Endothelial cell of umbilical vein (primary cell): ENCODE results near the gene MS4A8. TPM values are rescaled to one million over a fixed set of nuclear protein-coding genes. Genes with fewer than 3 reads are reported as not detected.

Experiments
- BruUV-seq: library from RNA; stranded (reverse); fragments of 400-500 nt; replicated peaks from 2 replicates; lab custom pipeline; 2021; lab: Mats Ljungman, UMichigan
- CTCF ChIA-PET: fragments of 300-600, 350-600 bp; sonication (Branson Sonifier 250); formaldehyde crosslinking; loops from one replicate; lab custom pipeline; 2021; ENCODE audit warnings: antibody characterized with exemption, inconsistent platforms; lab: Charles Lee
- POLR2A ChIA-PET: fragments of 300-600, 350-600 bp; sonication (Branson Sonifier 250); formaldehyde crosslinking; loops from one replicate; lab custom pipeline; 2021; ENCODE audit warnings: antibody characterized with exemption, inconsistent platforms; lab: Charles Lee
- DNase-seq: peaks from one replicate; pipeline ENCODE4 v3.0.0-alpha.2; 2011; ENCODE audit warnings: low read depth, low spot score
- FAIRE-seq: peaks from 2 replicates; lab custom pipeline; 2011; peaks lifted over from hg19 to GRCh38; lab: Jason Lieb, UNC
- H2AFZ ChIP-seq: 2 replicates; pipeline ENCODE4 v1.6.0; 2012; ENCODE audit warnings: low read depth, low read length, control low read depth, inconsistent platforms
- H3K27ac ChIP-seq: 2 replicates; pipeline ENCODE4 v1.5.1; 2011; ENCODE audit warnings: low read depth, mild to moderate bottlenecking, control low read depth, low read length, moderate library complexity; ENCODE audit not compliant: insufficient read depth
- H3K27me3 ChIP-seq, 2 experiments: 2 replicates each; pipeline versions ENCODE4 v1.6.0 to v1.6.1; 2011; ENCODE audit warnings: low read length in 2 of 2, mixed read lengths in 1 of 2; ENCODE audit not compliant: control insufficient read depth in 2 of 2, insufficient read depth in 2 of 2
- H3K36me3 ChIP-seq, 2 experiments: 2 replicates in 1 of 2; 3 replicates in 1 of 2; pipeline ENCODE4 v1.5.1; 2011; ENCODE audit warnings: low read length in 2 of 2, mild to moderate bottlenecking in 1 of 2, moderate library complexity in 1 of 2; ENCODE audit not compliant: control insufficient read depth in 2 of 2, insufficient read depth in 2 of 2; ENCODE audit errors: extremely low read depth in 1 of 2
- H3K4me1 ChIP-seq: 3 replicates; pipeline ENCODE4 v1.5.1; 2011; ENCODE audit warnings: mild to moderate bottlenecking, low read length; ENCODE audit not compliant: control insufficient read depth, insufficient read depth; ENCODE audit errors: extremely low read depth
- H3K4me2 ChIP-seq: 2 replicates; pipeline ENCODE4 v1.6.1; 2011; ENCODE audit warnings: low read length, control low read depth, mixed read lengths; ENCODE audit not compliant: insufficient read depth
- H3K4me3 ChIP-seq, 3 experiments: fragments of 200-600 bp in 1 of 3; sonication (generic), shearing (Covaris generic) in 1 of 3; replicated peaks in 1 of 3; 2 replicates each; pipeline ENCODE4 v1.5.1; 2011 to 2016; ENCODE audit warnings: control low read depth in 3 of 3, low read length in 3 of 3, mild to moderate bottlenecking in 2 of 3, inconsistent platforms in 1 of 3, low read depth in 1 of 3, moderate library complexity in 1 of 3; ENCODE audit not compliant: insufficient read depth in 1 of 3
- H3K79me2 ChIP-seq: 2 replicates; pipeline ENCODE4 v1.6.0; 2012; ENCODE audit warnings: low read length, inconsistent platforms; ENCODE audit not compliant: control insufficient read depth, insufficient read depth
- H3K9ac ChIP-seq: replicated peaks from 2 replicates; pipeline ENCODE3; 2011; ENCODE audit warnings: low read length, control low read depth; ENCODE audit not compliant: insufficient read depth; ENCODE audit errors: extremely low read depth
- H3K9me1 ChIP-seq: replicated peaks from 3 replicates; pipeline ENCODE4 v1.6.0; 2011; ENCODE audit warnings: mild to moderate bottlenecking, low read length; ENCODE audit not compliant: control insufficient read depth, insufficient read depth; ENCODE audit errors: extremely low read depth
- H3K9me3 ChIP-seq: replicated peaks from 2 replicates; pipeline ENCODE4 v1.5.1; 2012; ENCODE audit warnings: low read length, inconsistent platforms; ENCODE audit not compliant: control insufficient read depth, insufficient read depth
- H4K20me1 ChIP-seq: replicated peaks from 2 replicates; pipeline ENCODE3; 2011; ENCODE audit warnings: mild to moderate bottlenecking, low read length; ENCODE audit not compliant: control insufficient read depth, insufficient read depth; ENCODE audit errors: extremely low read depth
- CTCF ChIP-seq, 2 donors: IDR thresholded peaks; 1 replicate in 1 of 2; 2 replicates in 1 of 2; pipeline ENCODE4 v1.5.1; 2011; ENCODE audit warnings: low read length in 2 of 2, mild to moderate bottlenecking in 2 of 2, moderate library complexity in 2 of 2, control low read depth in 1 of 2, inconsistent platforms in 1 of 2, low read depth in 1 of 2; ENCODE audit not compliant: insufficient read depth in 1 of 2; ENCODE audit errors: extremely low read depth in 1 of 2
- EZH2 ChIP-seq: IDR thresholded peaks from 2 replicates; pipeline ENCODE4 v1.6.1; 2012; ENCODE audit warnings: borderline replicate concordance, low read depth, mild to moderate bottlenecking, moderate library complexity, low read length, inconsistent platforms; ENCODE audit not compliant: severe bottlenecking
- FOS ChIP-seq: IDR thresholded peaks from 2 replicates; pipeline ENCODE4 v1.6.1; 2011; ENCODE audit warnings: mild to moderate bottlenecking, low read length, moderate library complexity, borderline replicate concordance; ENCODE audit not compliant: insufficient read depth
- GATA2 ChIP-seq: IDR thresholded peaks from 2 replicates; pipeline ENCODE4 v1.7.0; 2011; ENCODE audit warnings: low read depth, mild to moderate bottlenecking, moderate library complexity, mixed read lengths, low read length; ENCODE audit not compliant: insufficient read length, insufficient read depth
- JUN ChIP-seq: IDR thresholded peaks from 2 replicates; pipeline ENCODE4 v1.6.1; 2011; ENCODE audit warnings: borderline replicate concordance, low read depth; ENCODE audit not compliant: insufficient read length, insufficient read depth
- MAX ChIP-seq: IDR thresholded peaks from 2 replicates; pipeline ENCODE4 v1.6.1; 2011; ENCODE audit not compliant: insufficient read depth, insufficient read length
- MYC ChIP-seq: IDR thresholded peaks from one replicate; pipeline ENCODE4 v1.6.1; 2011; ENCODE audit warnings: mild to moderate bottlenecking, low read depth, low read length
- POLR2A ChIP-seq: IDR thresholded peaks from 2 replicates; pipeline ENCODE4 v1.6.1; 2012; ENCODE audit warnings: low read depth, mild to moderate bottlenecking, control low read depth, low read length
- POLR2AphosphoS5 ChIP-seq: IDR thresholded peaks from 2 replicates; pipeline ENCODE4 v1.6.1; 2012; ENCODE audit warnings: low read depth, mild to moderate bottlenecking, control low read depth, low read length, moderate library complexity; ENCODE audit not compliant: insufficient read depth
- dilution Hi-C: fragments of 300-500 bp; cut with MboI; formaldehyde crosslinking; loops from one replicate; pipeline ENCODE4 v1.15.0; 2019; ENCODE audit warnings: low sequenced_read_pairs; ENCODE audit not compliant: extremely low pct_ligation_motif_present
- intact Hi-C: fragments of 100-400 bp; cut with micrococcal nuclease; formaldehyde crosslinking; loops from one replicate; pipeline ENCODE4 v1.10.0; 2022
- polyA plus RNA-seq, 4 experiments: library from polyadenylated mRNA; depleted of rRNA in 3 of 4; stranded (reverse) in 3 of 4; unstranded in 1 of 4; fragments of >200 nt; gene quantifications; 2 replicates each; pipeline versions ENCODE4 v1.2.1 to v1.2.3, GENCODE V29; 2011 to 2012; ENCODE audit warnings: missing spikeins in 1 of 4
- total RNA-seq: library from RNA; stranded (reverse); gene quantifications from 2 replicates; pipeline ENCODE4 v1.2.3, GENCODE V29; 2021

Gene MS4A8
- total and polyA plus RNA-seq, 2 donors (not counting 3 experiments of a cell fraction or from before 2014, with no cell fraction given): not detected

- BruUV-seq: no TSS peak
- ChIA-PET CTCF (interaction anchor here (1.8 to 2.4 kb wide), 3 partner anchors 63 to 337 kb away, joined by 4 to 11 read pairs (median 4); no protein-coding TSS in a partner anchor), POLR2A (no interaction called here)
- Histone ChIP-seq H3K4me1 (no peaks in the 10 kb centered on the region), H4K20me1 (no peaks in the 10 kb centered on the region), H3K9me1 (no peaks in the 10 kb centered on the region), H3K4me2 (no peak overlapping the region), H2AFZ (no peak overlapping the region), H3K9ac (no peak overlapping the region), H3K27ac (no peak overlapping the region), H3K36me3 (no peaks in the 10 kb centered on the region), H3K27me3 (peaks cover 0 to 1% of the 10 kb centered on the region in 2 experiments), H3K79me2 (no peaks in the 10 kb centered on the region), H3K9me3 (no peaks in the 10 kb centered on the region), H3K4me3 (no peak overlapping the region)
- no peak for DNase-seq
- intact Hi-C loops (loop anchor here (2.0 kb wide), 1 partner anchor 63 kb away; no protein-coding TSS in a partner anchor), dilution Hi-C loops (no loop called here)
- no peak for FAIRE-seq
- no peak for TF ChIP-seq GATA2
- TF ChIP-seq MAX: no peak
- TF ChIP-seq POLR2AphosphoS5: no peak
- no peak for TF ChIP-seq EZH2
- TF ChIP-seq POLR2A: no peak
- no peak for TF ChIP-seq FOS
- no peak for TF ChIP-seq CTCF (IDR thresholded peaks at IDR 0.05; ENCODE audit: extremely low read depth in 1 of 2, insufficient read depth in 1 of 2, low read depth in 1 of 2, low read length in 2 of 2)
- TF ChIP-seq MYC: no peak
- no peak for TF ChIP-seq JUN
Measured at GRCh38 chr11:60699936-60700335, 524 bp downstream of the MS4A8 start.
